Osteoblast (primary cell): ENCODE results near the gene CYB5D1. TPM values are rescaled to one million over a fixed set of nuclear protein-coding genes. Genes with fewer than 3 reads are reported as not detected.
A peak's percentile ranks its signal among the peaks of the same experiment; 100 is the strongest.

Source experiments
- DNase-seq: peaks from one replicate; pipeline ENCODE4 v3.0.0; 2011; ENCODE audit warnings: low spot score, mixed read lengths; ENCODE audit not compliant: insufficient read length; ENCODE audit errors: missing footprints
- H2AFZ ChIP-seq: 2 replicates; pipeline ENCODE4 v1.6.0; 2011; ENCODE audit warnings: mild to moderate bottlenecking, low read length
- H3K27ac ChIP-seq: 2 replicates; pipeline ENCODE4 v1.5.1; 2011; ENCODE audit warnings: mild to moderate bottlenecking, low read depth, low read length, moderate library complexity
- H3K27me3 ChIP-seq: 2 replicates; pipeline ENCODE4 v1.6.0; 2012; ENCODE audit warnings: mild to moderate bottlenecking, control low read depth, inconsistent platforms, low read length, moderate library complexity; ENCODE audit not compliant: insufficient read depth
- H3K36me3 ChIP-seq: 2 replicates; pipeline ENCODE4 v1.5.1; 2011; ENCODE audit warnings: mild to moderate bottlenecking, low read length, control low read depth, moderate library complexity; ENCODE audit not compliant: insufficient read depth
- H3K4me1 ChIP-seq: 2 replicates; pipeline ENCODE4 v1.5.1; 2011; ENCODE audit warnings: mild to moderate bottlenecking, low read length, control low read depth, moderate library complexity; ENCODE audit not compliant: insufficient read depth
- H3K4me2 ChIP-seq: 2 replicates; pipeline ENCODE4 v1.6.0; 2011; ENCODE audit warnings: mild to moderate bottlenecking, low read length; ENCODE audit not compliant: insufficient read depth
- H3K4me3 ChIP-seq: fragments of 200-600 bp; sonication (generic); 3 replicates; pipeline ENCODE4 v1.5.1; 2012; ENCODE audit warnings: mild to moderate bottlenecking, low read length, inconsistent platforms; ENCODE audit not compliant: insufficient read depth
- H3K79me2 ChIP-seq: 2 replicates; pipeline ENCODE4 v1.6.0; 2012; ENCODE audit warnings: mild to moderate bottlenecking, low read length, control low read depth, inconsistent platforms; ENCODE audit not compliant: insufficient read depth
- H3K9me3 ChIP-seq: 2 replicates; pipeline ENCODE4 v1.5.1; 2011; ENCODE audit warnings: low read depth, low read length, control low read depth
- H4K20me1 ChIP-seq: 2 replicates; pipeline ENCODE4 v1.6.0; 2012; ENCODE audit warnings: mild to moderate bottlenecking, low read length, control low read depth; ENCODE audit not compliant: insufficient read depth
- CTCF ChIP-seq: IDR thresholded peaks from 2 replicates; pipeline ENCODE4 v1.5.1; 2011; ENCODE audit warnings: mild to moderate bottlenecking, low read depth, low read length, moderate library complexity; ENCODE audit errors: extremely low read depth
- total RNA-seq: library from RNA; depleted of rRNA; stranded (reverse); fragments of >200 nt; gene quantifications from 2 replicates; pipeline ENCODE4 v1.2.3, GENCODE V29; 2012

CYB5D1 gene
- total RNA-seq, 1 donor, result 10.5 TPM

GRCh38 chr17:7889166-7889955, 31.6 kb downstream of the CYB5D1 start:
- Histone ChIP-seq H2AFZ (no peak overlapping the region), H3K4me1 (peaks cover 38% of the 10 kb centered on the region), H3K27ac (peak overlapping the region; percentile 79), H3K79me2 (peaks cover 36% of the 10 kb centered on the region), H3K27me3 (no peaks in the 10 kb centered on the region), H3K4me2 (peak overlapping the region; percentile 97), H4K20me1 (peaks cover 20% of the 10 kb centered on the region), H3K36me3 (peaks cover 45% of the 10 kb centered on the region), H3K9me3 (no peaks in the 10 kb centered on the region), H3K4me3 (peak overlapping the region; percentile 39)
- peak; percentile 50 for TF ChIP-seq CTCF
- peak; percentile 98 for DNase-seq

- Histone ChIP-seq H3K4me3 (no peak overlapping the region), H3K4me1 (peaks cover 20% of the 10 kb centered on the region), H2AFZ (no peak overlapping the region), H4K20me1 (peaks cover 16% of the 10 kb centered on the region), H3K4me2 (no peak overlapping the region), H3K9me3 (no peaks in the 10 kb centered on the region), H3K79me2 (peaks cover 25% of the 10 kb centered on the region), H3K36me3 (peaks cover 77% of the 10 kb centered on the region), H3K27me3 (no peaks in the 10 kb centered on the region), H3K27ac (no peak overlapping the region)
- TF ChIP-seq CTCF, result no peak
- DNase-seq, result no peak
Observed at GRCh38 chr17:7893187-7893880, 35.5 kb downstream of the CYB5D1 start.

- no peak overlapping the region for H3K27ac ChIP-seq
- H3K4me2 ChIP-seq, result no peak overlapping the region
- H3K4me3 ChIP-seq, result no peak overlapping the region
- no peaks in the 10 kb centered on the region for H3K9me3 ChIP-seq
- H2AFZ ChIP-seq, result no peak overlapping the region
- no peak for TF ChIP-seq CTCF
- DNase-seq, result no peak
- H3K27me3 ChIP-seq, result no peaks in the 10 kb centered on the region
- peaks cover 16% of the 10 kb centered on the region for H3K79me2 ChIP-seq
- H3K36me3 ChIP-seq, result peaks cover 86% of the 10 kb centered on the region
- peaks cover 11% of the 10 kb centered on the region for H3K4me1 ChIP-seq
- H4K20me1 ChIP-seq, result peaks cover 8% of the 10 kb centered on the region
Observed at GRCh38 chr17:7894226-7894625, 36.4 kb downstream of the CYB5D1 start.

- H3K36me3 ChIP-seq, result peaks cover 88% of the 10 kb centered on the region
- TF ChIP-seq CTCF, result no peak
- H3K4me2 ChIP-seq, result no peak overlapping the region
- H3K9me3 ChIP-seq, result no peaks in the 10 kb centered on the region
- H3K27me3 ChIP-seq, result no peaks in the 10 kb centered on the region
- peaks cover 10% of the 10 kb centered on the region for H3K79me2 ChIP-seq
- no peak overlapping the region for H2AFZ ChIP-seq
- peaks cover 4% of the 10 kb centered on the region for H3K4me1 ChIP-seq
- peaks cover 1% of the 10 kb centered on the region for H4K20me1 ChIP-seq
- no peak overlapping the region for H3K4me3 ChIP-seq
- no peak overlapping the region for H3K27ac ChIP-seq
- DNase-seq, result no peak
Observed at GRCh38 chr17:7894866-7895265, 37.1 kb downstream of the CYB5D1 start.
